OCI-LY7 (cell line): Measurements from ENCODE around the gene ATXN1. TPM values are rescaled to one million over a fixed set of nuclear protein-coding genes. Genes with fewer than 3 reads are reported as not detected.
"Not testable (repeated sequence)": the region's sequence is repeated elsewhere in the genome, so short reads cannot be mapped to it uniquely, and the experiment has no call there.

Experiments
- BruUV-seq: library from RNA; stranded (reverse); fragments of 400-500 nt; replicated peaks from 2 replicates; lab custom pipeline; 2021; lab: Mats Ljungman, UMichigan
- CTCF ChIA-PET: fragments of 300-600 bp; sonication (Branson Sonifier 250); formaldehyde crosslinking; loops from one replicate; lab custom pipeline; 2022; ENCODE audit warnings: antibody characterized with exemption; ENCODE audit not compliant: unreplicated experiment; lab: Charles Lee
- POLR2A ChIA-PET: fragments of 300-600 bp; sonication (Branson Sonifier 250); formaldehyde crosslinking; loops from one replicate; lab custom pipeline; 2022; ENCODE audit warnings: antibody characterized with exemption; lab: Charles Lee
- DNase-seq: peaks from one replicate; pipeline ENCODE4 v3.0.0-alpha.2; 2015; ENCODE audit warnings: low spot score
- H2AFZ ChIP-seq: fragments of 200-600 bp; sonication (generic), shearing (Covaris generic); 2 replicates; pipeline ENCODE4 v1.6.1; 2014; ENCODE audit warnings: mild to moderate bottlenecking, antibody characterized with exemption, low read length, moderate library complexity
- H3K27ac ChIP-seq: fragments of 200-600 bp; sonication (generic); 2 replicates; pipeline ENCODE4 v1.5.1; 2014; ENCODE audit warnings: mixed run types, low read depth, mild to moderate bottlenecking, moderate library complexity, low read length, inconsistent platforms; ENCODE audit not compliant: poor library complexity, severe bottlenecking
- H3K36me3 ChIP-seq: fragments of 200-600 bp; sonication (generic); 2 replicates; pipeline ENCODE4 v1.6.1; 2014; ENCODE audit warnings: mild to moderate bottlenecking, antibody characterized with exemption, low read length, moderate library complexity, mixed read lengths; ENCODE audit not compliant: insufficient read depth
- H3K4me1 ChIP-seq: fragments of 200-600 bp; sonication (generic); 2 replicates; pipeline ENCODE4 v1.5.1; 2014; ENCODE audit warnings: mild to moderate bottlenecking, low read length; ENCODE audit not compliant: insufficient read depth, poor library complexity, severe bottlenecking
- H3K4me2 ChIP-seq: fragments of 200-600 bp; sonication (generic); 2 replicates; pipeline ENCODE4 v1.6.1; 2014; ENCODE audit warnings: mild to moderate bottlenecking, low read length
- H3K4me3 ChIP-seq: fragments of 200-600 bp; sonication (generic); 2 replicates; pipeline ENCODE4 v1.5.1; 2014; ENCODE audit warnings: mild to moderate bottlenecking, low read depth, low read length; ENCODE audit not compliant: poor library complexity, severe bottlenecking
- H3K79me2 ChIP-seq: fragments of 200-600 bp; sonication (generic); 2 replicates; pipeline ENCODE4 v1.6.1; 2016; ENCODE audit warnings: low read depth, mild to moderate bottlenecking, low read length, moderate library complexity, mixed read lengths; ENCODE audit not compliant: insufficient read depth
- H3K9me2 ChIP-seq: fragments of 200-600 bp; sonication (generic); 2 replicates; pipeline ENCODE4 v1.6.1; 2016; ENCODE audit warnings: mild to moderate bottlenecking, low read length, mixed read lengths; ENCODE audit not compliant: insufficient read depth
- H3K9me3 ChIP-seq: fragments of 200-600 bp; sonication (generic); 2 replicates; pipeline ENCODE4 v1.6.1; 2014; ENCODE audit warnings: mild to moderate bottlenecking, mixed run types, low read length, mixed read lengths
- H4K20me1 ChIP-seq: fragments of 200-600 bp; sonication (generic); 2 replicates; pipeline ENCODE4 v1.6.1; 2014; ENCODE audit warnings: mild to moderate bottlenecking, antibody characterized with exemption, low read length, moderate library complexity, mixed read lengths; ENCODE audit not compliant: insufficient read depth
- CTCF ChIP-seq: fragments of 200-600 bp; sonication (generic); conservative IDR thresholded peaks from 2 replicates; pipeline ENCODE4 v1.5.1; 2014; ENCODE audit warnings: mild to moderate bottlenecking, antibody characterized with exemption, low read length, moderate library complexity, mixed read lengths
- EZH2phosphoT487 ChIP-seq: fragments of 200-600 bp; sonication (generic); IDR thresholded peaks from 2 replicates; pipeline ENCODE4 v1.6.1; 2018; ENCODE audit warnings: low read depth, borderline replicate concordance, mild to moderate bottlenecking, mixed run types, antibody characterized with exemption, low read length, moderate library complexity, mixed read lengths
- intact Hi-C: fragments of 100-400 bp; cut with micrococcal nuclease; formaldehyde crosslinking; loops from one replicate; pipeline ENCODE4 v1.10.0; 2022; ENCODE audit not compliant: unreplicated experiment
- total RNA-seq, 2 experiments: library from RNA; depleted of rRNA in 1 of 2; stranded (reverse); fragments of >200 nt in 1 of 2; shearing (Covaris generic) in 1 of 2; gene quantifications; 2 replicates each; pipeline ENCODE4 v1.2.3, GENCODE V29; 2014 to 2022

Gene ATXN1
- total RNA-seq, 2 experiments from 2014 or later = not detected

DNA sequence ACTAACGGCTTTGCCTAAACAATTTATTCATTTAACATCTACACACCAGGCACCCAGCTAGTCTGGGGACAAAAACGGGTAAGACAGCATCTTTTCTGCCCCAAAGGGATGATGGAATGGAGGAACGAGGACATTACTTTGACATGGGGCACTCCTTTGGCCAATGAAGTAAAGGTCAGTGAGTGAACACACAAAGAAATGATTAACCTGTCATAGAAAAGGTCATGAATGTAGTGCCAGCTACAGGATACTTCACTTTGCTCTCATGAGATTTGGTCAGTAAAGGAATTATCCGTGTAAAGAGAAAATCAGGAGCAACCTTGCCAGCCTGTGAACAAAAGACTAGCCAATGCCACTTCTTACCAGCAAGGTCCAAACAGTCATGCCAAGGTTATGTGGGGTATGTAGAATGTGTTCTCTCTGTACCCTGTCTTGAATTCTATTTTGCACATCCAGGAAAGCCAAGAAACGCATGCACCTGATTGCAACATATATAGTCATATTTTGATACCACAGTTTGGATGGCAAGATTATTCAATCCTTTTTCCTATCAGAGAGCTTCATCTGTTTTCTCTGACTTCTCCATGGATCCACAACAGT is 377.6 kb downstream of the ATXN1 start:
- no peak overlapping the region for H3K27ac ChIP-seq
- BruUV-seq = no TSS peak
- H2AFZ ChIP-seq = no peak overlapping the region
- H3K9me3 ChIP-seq = no peaks in the 10 kb centered on the region
- H3K4me2 ChIP-seq = no peak overlapping the region
- ChIA-PET CTCF (no interaction called here), POLR2A (no interaction called here)
- H4K20me1 ChIP-seq = no peaks in the 10 kb centered on the region
- intact Hi-C loops = no loop called here
- H3K4me1 ChIP-seq = no peaks in the 10 kb centered on the region
- DNase-seq = no peak
- H3K79me2 ChIP-seq = no peaks in the 10 kb centered on the region
- H3K36me3 ChIP-seq = no peaks in the 10 kb centered on the region
- H3K4me3 ChIP-seq = no peak overlapping the region
- no peak for TF ChIP-seq CTCF
- no peak for TF ChIP-seq EZH2phosphoT487
- no peaks in the 10 kb centered on the region for H3K9me2 ChIP-seq

GRCh38 chr6:16381968-16382367 is 379.3 kb downstream of the ATXN1 start:
- H3K4me3 ChIP-seq, intact Hi-C loops, H3K9me2 ChIP-seq, H3K9me3 ChIP-seq, H2AFZ ChIP-seq, DNase-seq, BruUV-seq, H3K4me2 ChIP-seq, H3K4me1 ChIP-seq, H3K27ac ChIP-seq, H3K79me2 ChIP-seq, H4K20me1 ChIP-seq, CTCF ChIA-PET, H3K36me3 ChIP-seq: not testable (repeated sequence)
- POLR2A ChIA-PET = interaction anchor here (1.2 kb wide), 1 partner anchor 14 kb away, joined by 3 read pairs; no protein-coding TSS in a partner anchor

- intact Hi-C loops = no loop called here
- H3K79me2 ChIP-seq = no peaks in the 10 kb centered on the region
- no peak overlapping the region for H3K27ac ChIP-seq
- POLR2A ChIA-PET = no interaction called here
- H3K9me2 ChIP-seq = no peaks in the 10 kb centered on the region
- no peak overlapping the region for H3K4me3 ChIP-seq
- H2AFZ ChIP-seq = no peak overlapping the region
- H3K4me2 ChIP-seq = no peak overlapping the region
- H3K9me3 ChIP-seq = no peaks in the 10 kb centered on the region
- CTCF ChIA-PET = no interaction called here
- TF ChIP-seq EZH2phosphoT487 (no peak), CTCF (no peak)
- DNase-seq = no peak
- BruUV-seq = no TSS peak
- H3K4me1 ChIP-seq = no peaks in the 10 kb centered on the region
- no peaks in the 10 kb centered on the region for H4K20me1 ChIP-seq
- H3K36me3 ChIP-seq = no peaks in the 10 kb centered on the region
Measured at GRCh38 chr6:16380220-16380809, 380.9 kb downstream of the ATXN1 start.

DNA sequence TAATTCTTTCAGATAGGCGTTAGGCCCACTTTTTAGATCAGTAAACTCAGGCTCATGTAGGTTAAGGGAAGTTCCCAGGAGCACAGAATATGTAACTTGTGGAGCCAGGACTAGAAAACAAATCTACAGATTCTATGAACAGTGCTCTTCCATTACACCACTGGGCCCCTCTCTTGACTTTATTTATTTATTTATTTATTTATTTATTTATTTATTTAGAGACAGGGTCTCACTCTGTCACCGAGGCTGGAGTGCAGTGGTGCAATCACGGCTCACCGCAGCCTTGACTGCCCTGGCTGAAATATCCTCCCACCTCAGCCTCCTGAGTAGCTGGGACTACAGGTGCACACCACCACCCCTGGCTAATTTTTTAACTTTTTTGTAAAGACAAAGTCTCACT is 382.9 kb downstream of the ATXN1 start:
- POLR2A ChIA-PET, H3K9me3 ChIP-seq, H3K4me2 ChIP-seq, H2AFZ ChIP-seq, H3K36me3 ChIP-seq, intact Hi-C loops, BruUV-seq, H3K79me2 ChIP-seq, DNase-seq, H3K9me2 ChIP-seq, H3K4me1 ChIP-seq, CTCF ChIA-PET, H3K27ac ChIP-seq, H3K4me3 ChIP-seq, H4K20me1 ChIP-seq: not testable (repeated sequence)
